H9 (cell line): Measurements from ENCODE around the gene MAGEH1. TPM values are rescaled to one million over a fixed set of nuclear protein-coding genes. Genes with fewer than 3 reads are reported as not detected.

Source experiments
- DNase-seq: peaks from one replicate; pipeline ENCODE4 v3.0.0-alpha.2; 2017
- H2AFZ ChIP-seq: one replicate; pipeline ENCODE4 v1.6.1; 2013; ENCODE audit warnings: mild to moderate bottlenecking, low read length, control low read depth, moderate library complexity
- H2AK5ac ChIP-seq: 2 replicates; pipeline ENCODE4 v1.6.1; 2013; ENCODE audit warnings: low read length, control low read depth, mixed read lengths; ENCODE audit not compliant: insufficient read length
- H2BK120ac ChIP-seq: one replicate; pipeline ENCODE4 v1.6.1; 2013; ENCODE audit warnings: low read depth, mild to moderate bottlenecking, low read length, control low read depth, inconsistent platforms; ENCODE audit not compliant: poor library complexity, severe bottlenecking
- H2BK12ac ChIP-seq: 2 replicates; pipeline ENCODE4 v1.6.1; 2013; ENCODE audit warnings: low read length, control low read depth, mixed read lengths, low read depth; ENCODE audit not compliant: insufficient read length
- H2BK15ac ChIP-seq: 2 replicates; pipeline ENCODE4 v1.6.1; 2013; ENCODE audit warnings: low read depth, low read length, control low read depth
- H2BK20ac ChIP-seq: one replicate; pipeline ENCODE4 v1.6.1; 2013; ENCODE audit warnings: low read depth, mild to moderate bottlenecking, low read length, control low read depth, inconsistent platforms; ENCODE audit not compliant: poor library complexity, severe bottlenecking
- H2BK5ac ChIP-seq: 2 replicates; pipeline ENCODE4 v1.6.1; 2013; ENCODE audit warnings: low read length, control low read depth, mixed read lengths; ENCODE audit not compliant: insufficient read length
- H3K14ac ChIP-seq: 2 replicates; pipeline ENCODE4 v1.6.1; 2013; ENCODE audit warnings: low read length, control low read depth; ENCODE audit not compliant: insufficient read depth
- H3K18ac ChIP-seq: 2 replicates; pipeline ENCODE4 v1.6.1; 2013; ENCODE audit warnings: low read depth, mild to moderate bottlenecking, mixed read lengths, low read length, control low read depth; ENCODE audit not compliant: insufficient read length
- H3K23ac ChIP-seq: 2 replicates; pipeline ENCODE4 v1.6.1; 2013; ENCODE audit warnings: low read length, control low read depth, mixed read lengths, low read depth; ENCODE audit not compliant: insufficient read length
- H3K23me2 ChIP-seq: 2 replicates; pipeline ENCODE4 v1.6.1; 2013; ENCODE audit warnings: low read depth, mild to moderate bottlenecking, mixed read lengths, low read length, control low read depth; ENCODE audit not compliant: insufficient read length, poor library complexity, severe bottlenecking
- H3K27ac ChIP-seq: 2 replicates; pipeline ENCODE4 v1.5.1; 2013; ENCODE audit warnings: low read length, control low read depth, mixed read lengths, low read depth; ENCODE audit not compliant: insufficient read length
- H3K27me3 ChIP-seq: 2 replicates; pipeline ENCODE4 v1.6.1; 2013; ENCODE audit warnings: low read length, control low read depth, inconsistent platforms; ENCODE audit not compliant: insufficient read depth
- H3K4ac ChIP-seq: 2 replicates; pipeline ENCODE4 v1.6.1; 2013; ENCODE audit warnings: low read depth, mild to moderate bottlenecking, control low read depth, inconsistent platforms, low read length, moderate library complexity
- H3K4me1 ChIP-seq: 2 replicates; pipeline ENCODE4 v1.6.1; 2013; ENCODE audit warnings: low read length, control low read depth, inconsistent platforms; ENCODE audit not compliant: insufficient read depth
- H3K4me2 ChIP-seq: 2 replicates; pipeline ENCODE4 v1.6.1; 2013; ENCODE audit warnings: low read length, control low read depth, mixed read lengths; ENCODE audit not compliant: insufficient read length, insufficient read depth
- H3K56ac ChIP-seq: 2 replicates; pipeline ENCODE4 v1.6.1; 2013; ENCODE audit warnings: low read depth, mild to moderate bottlenecking, mixed read lengths, low read length, control low read depth; ENCODE audit not compliant: insufficient read length
- H3K79me1 ChIP-seq: 2 replicates; pipeline ENCODE4 v1.6.1; 2013; ENCODE audit warnings: low read depth, mild to moderate bottlenecking, moderate library complexity, low read length, control low read depth, inconsistent platforms; ENCODE audit not compliant: insufficient read depth, poor library complexity, severe bottlenecking
- H3K79me2 ChIP-seq: 2 replicates; pipeline ENCODE4 v1.6.1; 2013; ENCODE audit warnings: low read length, control low read depth, inconsistent platforms; ENCODE audit not compliant: insufficient read depth
- H3K9ac ChIP-seq: 2 replicates; pipeline ENCODE4 v1.6.1; 2013; ENCODE audit warnings: low read length, control low read depth, mixed read lengths; ENCODE audit not compliant: insufficient read length; ENCODE audit errors: extremely low read depth
- H3K9me3 ChIP-seq: one replicate; pipeline ENCODE4 v1.6.1; 2013; ENCODE audit warnings: low read depth, low read length, inconsistent platforms; ENCODE audit not compliant: control insufficient read depth
- H3T11ph ChIP-seq: one replicate; pipeline ENCODE4 v1.6.1; 2013; ENCODE audit warnings: mild to moderate bottlenecking, low read length, control low read depth, inconsistent platforms
- H4K20me1 ChIP-seq: one replicate; pipeline ENCODE4 v1.6.1; 2013; ENCODE audit not compliant: control insufficient read depth, insufficient read length, insufficient read depth
- H4K5ac ChIP-seq: 2 replicates; pipeline ENCODE4 v1.6.1; 2013; ENCODE audit warnings: low read depth, mild to moderate bottlenecking, mixed read lengths, low read length, control low read depth; ENCODE audit not compliant: insufficient read length
- H4K8ac ChIP-seq: replicated peaks from 2 replicates; pipeline ENCODE4 v1.6.1; 2013; ENCODE audit warnings: low read length, control low read depth, mixed read lengths, low read depth; ENCODE audit not compliant: insufficient read length
- H4K91ac ChIP-seq: 2 replicates; pipeline ENCODE4 v1.6.1; 2013; ENCODE audit warnings: low read depth, mild to moderate bottlenecking, moderate library complexity, mixed read lengths, low read length, control low read depth; ENCODE audit not compliant: insufficient read length
- H3K27ac Mint-ChIP-seq, 3 experiments: 2 replicates in 2 of 3; 3 replicates in 1 of 3; pipeline ENCODE4 v1.8.0; 2020 to 2021; ENCODE audit warnings: mixed read lengths in 3 of 3, mild to moderate bottlenecking in 1 of 3, moderate library complexity in 1 of 3
- H3K27me3 Mint-ChIP-seq: 2 replicates; pipeline ENCODE4 v1.8.0; 2021; ENCODE audit warnings: low read depth, mild to moderate bottlenecking, moderate library complexity, mixed read lengths
- H3K36me3 Mint-ChIP-seq, 3 experiments: 2 replicates in 2 of 3; 3 replicates in 1 of 3; pipeline ENCODE4 v1.8.0; 2020 to 2021; ENCODE audit warnings: low read depth in 3 of 3, mixed read lengths in 3 of 3; ENCODE audit not compliant: insufficient read depth in 1 of 3
- H3K4me1 Mint-ChIP-seq, 2 experiments: 2 replicates each; pipeline ENCODE4 v1.8.0; 2020; ENCODE audit warnings: mixed read lengths in 2 of 2
- H3K4me3 Mint-ChIP-seq, 2 experiments: 2 replicates in 1 of 2; 3 replicates in 1 of 2; pipeline ENCODE4 v1.8.0; 2020 to 2021; ENCODE audit warnings: mild to moderate bottlenecking in 2 of 2, mixed read lengths in 2 of 2, moderate library complexity in 1 of 2
- H3K9me3 Mint-ChIP-seq, 2 experiments: 2 replicates in 1 of 2; 3 replicates in 1 of 2; pipeline ENCODE4 v1.8.0; 2020; ENCODE audit warnings: mild to moderate bottlenecking in 2 of 2, mixed read lengths in 2 of 2, moderate library complexity in 1 of 2
- WGBS: extraction: QIAGEN DNeasy Blood & Tissue Kit; methylation state at CpG from one replicate; pipeline ENCODE4 v1.1.7; 2013; ENCODE audit warnings: missing lambda C conversion rate, low lambda C conversion rate, mixed read lengths; ENCODE audit not compliant: insufficient read length; ENCODE audit errors: extremely low coverage; 5-methylcytosine and 5-hydroxymethylcytosine counted together
- total RNA-seq: library from RNA; stranded (reverse); gene quantifications from 2 replicates; pipeline ENCODE4 v1.2.1, GENCODE V29; 2021
- TF ChIP-seq, protein P1 (sequence below): fragments of 200-600 bp; sonication (generic); conservative IDR thresholded peaks from 3 replicates; pipeline ENCODE4 v1.8.0; 2021; ENCODE audit warnings: antibody characterized with exemption, mild to moderate bottlenecking

MAGEH1 gene
- total RNA-seq, 1 experiment from 2014 or later = 7.3 TPM

GRCh38 chrX:55488006-55488592 is 36.2 kb downstream of the MAGEH1 start:
- Mint-ChIP-seq H3K36me3 (peaks cover 5 to 18% (median 14%) of the 10 kb centered on the region in 3 experiments; a peak in 6 of 7 replicates), H3K27me3 (peaks cover 3% of the 10 kb centered on the region), H3K4me1 (peaks cover 4 to 5% of the 10 kb centered on the region in 2 experiments; a peak in 3 of 4 replicates), H3K4me3 (peak overlapping the region; percentile 75 to 90), H3K27ac (no peak overlapping the region; a peak in 1 of 7 replicates), H3K9me3 (peaks cover 58 to 76% of the 10 kb centered on the region in 2 experiments)
- Histone ChIP-seq H3K14ac (no peak overlapping the region), H3K56ac (no peak overlapping the region), H2BK120ac (no peak overlapping the region), H3K23ac (no peak overlapping the region), H3T11ph (no peak overlapping the region), H3K27ac (no peak overlapping the region), H3K27me3 (0 out of 2 replicates have a peak, but pooled peaks cover 4% of the 10 kb centered on the region), H3K4ac (no peak overlapping the region), H3K23me2 (no peaks in the 10 kb centered on the region), H3K79me2 (no peaks in the 10 kb centered on the region), H3K9me3 (peaks cover 54% of the 10 kb centered on the region), H3K4me1 (no peaks in the 10 kb centered on the region), H4K5ac (no peak overlapping the region), H2AFZ (no peak overlapping the region), H2BK20ac (no peak overlapping the region), H3K18ac (no peak overlapping the region), H4K8ac (no peak overlapping the region), H3K4me2 (peak overlapping the region; percentile 61), H4K20me1 (no peaks in the 10 kb centered on the region), H2BK5ac (no peak overlapping the region), H3K9ac (peak overlapping the region; percentile 54), H2BK15ac (no peak overlapping the region), H2BK12ac (no peak overlapping the region), H2AK5ac (no peak overlapping the region), H4K91ac (no peak overlapping the region), H3K79me1 (no peaks in the 10 kb centered on the region)
- TF ChIP-seq, protein P1, sequence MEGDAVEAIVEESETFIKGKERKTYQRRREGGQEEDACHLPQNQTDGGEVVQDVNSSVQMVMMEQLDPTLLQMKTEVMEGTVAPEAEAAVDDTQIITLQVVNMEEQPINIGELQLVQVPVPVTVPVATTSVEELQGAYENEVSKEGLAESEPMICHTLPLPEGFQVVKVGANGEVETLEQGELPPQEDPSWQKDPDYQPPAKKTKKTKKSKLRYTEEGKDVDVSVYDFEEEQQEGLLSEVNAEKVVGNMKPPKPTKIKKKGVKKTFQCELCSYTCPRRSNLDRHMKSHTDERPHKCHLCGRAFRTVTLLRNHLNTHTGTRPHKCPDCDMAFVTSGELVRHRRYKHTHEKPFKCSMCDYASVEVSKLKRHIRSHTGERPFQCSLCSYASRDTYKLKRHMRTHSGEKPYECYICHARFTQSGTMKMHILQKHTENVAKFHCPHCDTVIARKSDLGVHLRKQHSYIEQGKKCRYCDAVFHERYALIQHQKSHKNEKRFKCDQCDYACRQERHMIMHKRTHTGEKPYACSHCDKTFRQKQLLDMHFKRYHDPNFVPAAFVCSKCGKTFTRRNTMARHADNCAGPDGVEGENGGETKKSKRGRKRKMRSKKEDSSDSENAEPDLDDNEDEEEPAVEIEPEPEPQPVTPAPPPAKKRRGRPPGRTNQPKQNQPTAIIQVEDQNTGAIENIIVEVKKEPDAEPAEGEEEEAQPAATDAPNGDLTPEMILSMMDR = no peak
- peak; percentile 48 for DNase-seq
- WGBS = no CpG with 5 or more reads among the region's 23 CpGs
